ENCODE measurements around the gene NCOR2. TPM values are rescaled to one million over a fixed set of nuclear protein-coding genes. Genes with fewer than 3 reads are reported as not detected.
A peak's percentile ranks its signal among the peaks of the same experiment; 100 is the strongest.

NCOR2 gene
- total RNA-seq, 1 experiment from 2014 or later = 153 TPM

- ATAC-seq (peak; percentile 4; the same call in 1 of the 2 replicates), DNase-seq (ENCODE audit: low read depth, low spot score) (no peak)
- H3K27me3 ChIP-seq (ENCODE audit: insufficient read depth, low read length) = no peaks in the 10 kb centered on the region
- POLR2A ChIA-PET = no interaction called here
- no peak overlapping the region for H2AFZ ChIP-seq (ENCODE audit: low read depth, low read length, poor library complexity, severe bottlenecking)
- no peaks in the 10 kb centered on the region for H3K9me2 ChIP-seq (ENCODE audit: insufficient read depth)
- H3K4me2 ChIP-seq (ENCODE audit: low read length) = peak overlapping the region; percentile 69
- peaks cover 60 to 67% of the 10 kb centered on the region in 2 experiments for H3K4me1 ChIP-seq (ENCODE audit: control insufficient read depth in 1 of 2, insufficient read depth in 2 of 2, low read length in 2 of 2)
- peak overlapping the region; percentile 39 for H3K9ac ChIP-seq (ENCODE audit: low read length)
- peaks cover 11% of the 10 kb centered on the region; the same call in 1 of the 2 replicates for H4K20me1 ChIP-seq (ENCODE audit: insufficient read depth)
- no TSS peak for BruUV-seq (replicated peaks)
- H3K27ac ChIP-seq (ENCODE audit: low read depth, low read length) = peak overlapping the region; percentile 88; the same call in 1 of the 2 replicates
- CTCF ChIA-PET = no interaction called here
- intact Hi-C loops (cut with micrococcal nuclease) = loop anchor here (10.0 kb wide), 1 partner anchor 225 kb away; no protein-coding TSS in a partner anchor
- no peak overlapping the region for H3K4me3 ChIP-seq (replicated peaks in 1 of 2; ENCODE audit: low read depth in 1 of 2, low read length in 2 of 2)
- H3K36me3 ChIP-seq (ENCODE audit: control insufficient read depth in 1 of 2, insufficient read depth in 2 of 2, low read length in 2 of 2) = no peaks in the 10 kb centered on the region
- H3K79me2 ChIP-seq (ENCODE audit: insufficient read depth, low read length) = peaks cover 75% of the 10 kb centered on the region
- RAD21 ChIA-PET (ENCODE audit: low non-redundant PET in 1 of 2, low total read pairs in 2 of 2, uncharacterized antibody in 2 of 2, unreplicated experiment in 2 of 2) = no interaction called here
- TF ChIP-seq SP1 (IDR thresholded peaks at IDR 0.05; ENCODE audit: low read depth) (no peak), JUND (IDR thresholded peaks at IDR 0.05) (no peak), ZNF274 (IDR thresholded peaks at IDR 0.05; ENCODE audit: low read depth, low read length) (no peak), EZH2 (IDR thresholded peaks at IDR 0.05) (no peak), SRF (IDR thresholded peaks at IDR 0.05; ENCODE audit: low read depth) (no peak)
- TF ChIP-seq, protein P1, sequence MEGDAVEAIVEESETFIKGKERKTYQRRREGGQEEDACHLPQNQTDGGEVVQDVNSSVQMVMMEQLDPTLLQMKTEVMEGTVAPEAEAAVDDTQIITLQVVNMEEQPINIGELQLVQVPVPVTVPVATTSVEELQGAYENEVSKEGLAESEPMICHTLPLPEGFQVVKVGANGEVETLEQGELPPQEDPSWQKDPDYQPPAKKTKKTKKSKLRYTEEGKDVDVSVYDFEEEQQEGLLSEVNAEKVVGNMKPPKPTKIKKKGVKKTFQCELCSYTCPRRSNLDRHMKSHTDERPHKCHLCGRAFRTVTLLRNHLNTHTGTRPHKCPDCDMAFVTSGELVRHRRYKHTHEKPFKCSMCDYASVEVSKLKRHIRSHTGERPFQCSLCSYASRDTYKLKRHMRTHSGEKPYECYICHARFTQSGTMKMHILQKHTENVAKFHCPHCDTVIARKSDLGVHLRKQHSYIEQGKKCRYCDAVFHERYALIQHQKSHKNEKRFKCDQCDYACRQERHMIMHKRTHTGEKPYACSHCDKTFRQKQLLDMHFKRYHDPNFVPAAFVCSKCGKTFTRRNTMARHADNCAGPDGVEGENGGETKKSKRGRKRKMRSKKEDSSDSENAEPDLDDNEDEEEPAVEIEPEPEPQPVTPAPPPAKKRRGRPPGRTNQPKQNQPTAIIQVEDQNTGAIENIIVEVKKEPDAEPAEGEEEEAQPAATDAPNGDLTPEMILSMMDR (IDR thresholded peaks at IDR 0.05 in 2 of 3, conservative IDR thresholded peaks at IDR 0.05 in 1 of 3; ENCODE audit: borderline replicate concordance in 1 of 3, insufficient read depth in 1 of 3, low read depth in 2 of 3, low read length in 2 of 3) = no peak
- H3K9me3 ChIP-seq (ENCODE audit: control insufficient read depth in 1 of 2, insufficient read depth in 1 of 2, low read depth in 1 of 2, low read length in 2 of 2) = no peaks in the 10 kb centered on the region
Measured at GRCh38 chr12:124519746-124520145, 47.7 kb downstream of the NCOR2 start.

Data from HCT116 (cell line).